Forelimb muscle (tissue), 1 donor: ENCODE results near the gene XAGE3. TPM values are rescaled to one million over a fixed set of nuclear protein-coding genes. Genes with fewer than 3 reads are reported as not detected.
"Not testable (repeated sequence)": the region's sequence is repeated elsewhere in the genome, so short reads cannot be mapped to it uniquely, and the experiment has no call there.

Experiments used
- DNase-seq: peaks from one replicate; pipeline ENCODE4 v3.0.0-alpha.2; 2013; ENCODE audit warnings: low read depth
- polyA plus RNA-seq: library from polyadenylated mRNA; unstranded; fragments of 120-200 nt; gene quantifications from one replicate; pipeline ENCODE4 v1.2.1, GENCODE V29; 2013; ENCODE audit not compliant: insufficient read length

Gene XAGE3
- polyA plus RNA-seq, 1 donor: not detected

GRCh38 chrX:52843619-52844018, 24.3 kb downstream of the XAGE3 start:
- DNase-seq: not testable (repeated sequence)

GRCh38 chrX:52839137-52839536, 28.7 kb downstream of the XAGE3 start:
- DNase-seq: no peak

GRCh38 chrX:52830551-52830950, 37.3 kb downstream of the XAGE3 start:
- no peak for DNase-seq

GRCh38 chrX:52824608-52825007, 43.3 kb downstream of the XAGE3 start:
- DNase-seq: no peak

- DNase-seq: no peak
Observed at GRCh38 chrX:52821079-52821760, 46.7 kb downstream of the XAGE3 start.

- DNase-seq: no peak
Observed at GRCh38 chrX:52819788-52820187, 48.1 kb downstream of the XAGE3 start.

Other genes starting within 250 kb of the XAGE3 start
- gene SSX7, start 213.2 kb downstream of the XAGE3 start, polyA plus RNA-seq: not detected
- not detected for gene SSX2, start 160.9 kb downstream of the XAGE3 start, polyA plus RNA-seq
- gene SSX2B, start 116.8 kb downstream of the XAGE3 start, polyA plus RNA-seq: not detected
- gene SPANXN5, start 70.7 kb downstream of the XAGE3 start, polyA plus RNA-seq: not detected
- gene XAGE5, start 56.8 kb downstream of the XAGE3 start, polyA plus RNA-seq: not detected
- gene FAM156B, start 29.2 kb upstream of the XAGE3 start, polyA plus RNA-seq: 21.5 TPM
- gene FAM156A, start 90.4 kb upstream of the XAGE3 start, polyA plus RNA-seq: 23.4 TPM
- gene GPR173, start 180.7 kb upstream of the XAGE3 start, polyA plus RNA-seq: 9.8 TPM
- 14.9 TPM for gene TSPYL2, start 214.3 kb upstream of the XAGE3 start, polyA plus RNA-seq
- gene KANTR, start 226.1 kb upstream of the XAGE3 start, polyA plus RNA-seq: 9.1 TPM